Neural progenitor cell (in vitro differentiated cells): ENCODE measurements around the gene WDR53. TPM values are rescaled to one million over a fixed set of nuclear protein-coding genes. Genes with fewer than 3 reads are reported as not detected.

Experiments
- DNase-seq: peaks from one replicate; pipeline ENCODE4 v3.0.0-alpha.2; 2016; ENCODE audit warnings: low spot score
- H2AFZ ChIP-seq: fragments of 200-600 bp; sonication (generic); replicated peaks from 2 replicates; pipeline ENCODE4 v1.6.1; 2016; ENCODE audit warnings: antibody characterized with exemption
- H3F3A ChIP-seq: fragments of 200-600 bp; sonication (generic); 2 replicates; pipeline ENCODE4 v1.6.1; 2016; ENCODE audit warnings: antibody characterized with exemption, low read depth
- H3K27ac ChIP-seq: fragments of 200-600 bp; sonication (generic); 2 replicates; pipeline ENCODE4 v1.5.1; 2016; ENCODE audit warnings: mild to moderate bottlenecking
- H3K27me3 ChIP-seq: fragments of 200-600 bp; sonication (generic); 2 replicates; pipeline ENCODE4 v1.6.1; 2016; ENCODE audit warnings: mild to moderate bottlenecking, moderate library complexity
- H3K36me3 ChIP-seq: fragments of 200-600 bp; sonication (generic); 2 replicates; pipeline ENCODE4 v1.5.1; 2016
- H3K4me1 ChIP-seq: fragments of 200-600 bp; sonication (generic); 2 replicates; pipeline ENCODE4 v1.6.1; 2016; ENCODE audit warnings: mixed run types
- H3K4me2 ChIP-seq: fragments of 200-600 bp; sonication (generic); 2 replicates; pipeline ENCODE4 v1.6.1; 2016
- H3K4me3 ChIP-seq: fragments of 200-600 bp; sonication (generic); 2 replicates; pipeline ENCODE4 v1.5.1; 2016
- H3K79me2 ChIP-seq: fragments of 200-600 bp; sonication (generic); 2 replicates; pipeline ENCODE4 v1.6.1; 2016; ENCODE audit warnings: low read depth
- H3K9ac ChIP-seq: fragments of 200-600 bp; sonication (generic); 2 replicates; pipeline ENCODE4 v1.6.1; 2016
- H3K9me3 ChIP-seq: fragments of 200-600 bp; sonication (generic); 2 replicates; pipeline ENCODE4 v1.5.1; 2016; ENCODE audit warnings: low read depth
- H4K20me1 ChIP-seq: fragments of 200-600 bp; sonication (generic); 2 replicates; pipeline ENCODE4 v1.6.1; 2016; ENCODE audit warnings: low read depth
- H3K27ac Mint-ChIP-seq: 3 replicates; pipeline ENCODE4 v1.8.0; 2021; ENCODE audit warnings: mixed read lengths
- H3K27me3 Mint-ChIP-seq: 2 replicates; pipeline ENCODE4 v1.8.0; 2022; ENCODE audit warnings: low read depth, mild to moderate bottlenecking, inconsistent platforms, moderate library complexity, mixed read lengths; ENCODE audit not compliant: insufficient read depth
- H3K36me3 Mint-ChIP-seq: 3 replicates; pipeline ENCODE4 v1.8.0; 2021; ENCODE audit warnings: mixed read lengths
- H3K4me1 Mint-ChIP-seq: 3 replicates; pipeline ENCODE4 v1.8.0; 2021; ENCODE audit warnings: mixed read lengths
- H3K4me3 Mint-ChIP-seq: 3 replicates; pipeline ENCODE4 v1.8.0; 2021; ENCODE audit warnings: mild to moderate bottlenecking, moderate library complexity, mixed read lengths
- H3K9me3 Mint-ChIP-seq: 3 replicates; pipeline ENCODE4 v1.8.0; 2020; ENCODE audit warnings: mixed read lengths
- CTCF ChIP-seq: fragments of 200-600 bp; sonication (generic); IDR thresholded peaks from 2 replicates; pipeline ENCODE4 v1.5.1; 2017; ENCODE audit warnings: antibody characterized with exemption, mild to moderate bottlenecking
- EZH2 ChIP-seq: fragments of 200-600 bp; sonication (generic); IDR thresholded peaks from 2 replicates; pipeline ENCODE4 v1.6.1; 2017; ENCODE audit warnings: antibody characterized with exemption, mild to moderate bottlenecking, moderate library complexity
- EZH2phosphoT487 ChIP-seq: fragments of 200-600 bp; sonication (generic); IDR thresholded peaks from 2 replicates; pipeline ENCODE4 v1.6.1; 2017; ENCODE audit warnings: antibody characterized with exemption
- total RNA-seq: library from RNA; depleted of rRNA; stranded (reverse); fragments of >200 nt; gene quantifications from 2 replicates; pipeline ENCODE4 v1.2.3, GENCODE V29; 2015; ENCODE audit warnings: low replicate concordance

WDR53 gene
- total RNA-seq, 1 donor from 2014 or later, result 9.7 TPM

GRCh38 chr3:196517919-196518318 lies 50.4 kb downstream of the WDR53 start:
- no peak for DNase-seq
- H3K79me2 ChIP-seq, result no peaks in the 10 kb centered on the region
- no peak overlapping the region for H3K4me2 ChIP-seq
- H3K4me3 ChIP-seq, result no peak overlapping the region
- peaks cover 14% of the 10 kb centered on the region for H3K9me3 ChIP-seq
- no peaks in the 10 kb centered on the region for H3K4me1 Mint-ChIP-seq
- TF ChIP-seq EZH2phosphoT487, result no peak
- no peak for TF ChIP-seq CTCF
- TF ChIP-seq EZH2, result no peak
- H3K27ac ChIP-seq, result no peak overlapping the region
- H2AFZ ChIP-seq, result no peak overlapping the region
- peaks cover 55% of the 10 kb centered on the region for H3K9me3 Mint-ChIP-seq
- H3K27me3 ChIP-seq, result no peaks in the 10 kb centered on the region
- H3K27me3 Mint-ChIP-seq, result peaks cover 6% of the 10 kb centered on the region
- no peaks in the 10 kb centered on the region for H3K36me3 Mint-ChIP-seq
- H3F3A ChIP-seq, result no peaks in the 10 kb centered on the region
- H4K20me1 ChIP-seq, result no peaks in the 10 kb centered on the region
- no peak overlapping the region for H3K4me3 Mint-ChIP-seq
- H3K27ac Mint-ChIP-seq, result no peak overlapping the region
- no peaks in the 10 kb centered on the region for H3K4me1 ChIP-seq
- no peak overlapping the region for H3K9ac ChIP-seq
- H3K36me3 ChIP-seq, result no peaks in the 10 kb centered on the region

DNA sequence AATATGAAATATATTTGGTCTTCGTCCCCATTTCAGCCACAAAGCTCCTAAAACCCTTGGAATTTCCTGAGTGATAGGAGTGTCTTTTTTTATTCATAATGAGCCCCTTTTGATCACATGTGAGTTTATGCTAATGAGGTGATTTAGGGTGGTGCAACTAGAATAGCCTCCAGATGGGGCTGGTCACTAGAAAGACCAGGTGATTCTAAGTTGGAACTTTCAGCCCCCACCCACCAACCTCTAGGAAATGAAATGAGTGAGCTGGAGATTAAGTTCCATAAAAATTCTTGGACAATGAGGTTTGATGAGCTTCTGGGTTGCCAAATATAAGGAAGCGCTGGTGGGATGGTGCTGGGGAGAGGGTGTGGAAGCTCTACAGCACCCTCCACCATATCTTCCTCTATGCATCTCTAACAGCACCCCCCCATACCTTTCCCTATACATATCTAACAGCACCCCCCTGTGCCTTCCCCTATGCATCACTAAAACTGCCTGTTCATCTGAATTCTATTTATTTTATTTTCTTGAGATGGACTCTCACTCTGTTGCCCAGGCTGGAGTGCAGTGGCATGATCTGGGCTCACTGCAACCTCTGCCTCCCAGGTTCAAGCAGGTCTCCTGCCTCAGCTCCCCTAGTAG lies 51.1 kb downstream of the WDR53 start:
- no peaks in the 10 kb centered on the region for H3K36me3 Mint-ChIP-seq
- H3K9me3 Mint-ChIP-seq, result peaks cover 50% of the 10 kb centered on the region
- no peak overlapping the region for H3K4me2 ChIP-seq
- no peaks in the 10 kb centered on the region for H3K36me3 ChIP-seq
- peaks cover 14% of the 10 kb centered on the region for H3K9me3 ChIP-seq
- H3F3A ChIP-seq, result no peaks in the 10 kb centered on the region
- H4K20me1 ChIP-seq, result no peaks in the 10 kb centered on the region
- TF ChIP-seq EZH2 (no peak), CTCF (no peak), EZH2phosphoT487 (no peak)
- no peak overlapping the region for H3K9ac ChIP-seq
- no peak overlapping the region for H3K27ac ChIP-seq
- no peaks in the 10 kb centered on the region for H3K27me3 ChIP-seq
- H3K79me2 ChIP-seq, result no peaks in the 10 kb centered on the region
- no peak overlapping the region for H3K4me3 Mint-ChIP-seq
- DNase-seq, result no peak
- peaks cover 6% of the 10 kb centered on the region for H3K27me3 Mint-ChIP-seq
- no peak overlapping the region for H3K27ac Mint-ChIP-seq
- no peaks in the 10 kb centered on the region for H3K4me1 Mint-ChIP-seq
- H2AFZ ChIP-seq, result no peak overlapping the region
- no peak overlapping the region for H3K4me3 ChIP-seq
- no peaks in the 10 kb centered on the region for H3K4me1 ChIP-seq

- Histone ChIP-seq H3K9me3 (peaks cover 9% of the 10 kb centered on the region), H3K9ac (no peak within 1 kb of the TSS), H3K79me2 (no peaks in the 10 kb centered on the region), H3K27ac (no peak within 1 kb of the TSS), H3K4me3 (no peak within 1 kb of the TSS), H3F3A (no peaks in the 10 kb centered on the region), H2AFZ (no peak within 1 kb of the TSS), H3K27me3 (no peaks in the 10 kb centered on the region), H3K4me1 (no peaks in the 10 kb centered on the region), H4K20me1 (no peaks in the 10 kb centered on the region), H3K4me2 (no peak within 1 kb of the TSS), H3K36me3 (no peaks in the 10 kb centered on the region)
- H3K36me3 Mint-ChIP-seq, result no peaks in the 10 kb centered on the region
- no peak for DNase-seq
- peaks cover 7% of the 10 kb centered on the region for H3K27me3 Mint-ChIP-seq
- no peak within 1 kb of the TSS for H3K27ac Mint-ChIP-seq
- no peak for TF ChIP-seq EZH2phosphoT487
- TF ChIP-seq EZH2, result no peak
- TF ChIP-seq CTCF, result no peak
- peaks cover 33% of the 10 kb centered on the region for H3K9me3 Mint-ChIP-seq
- no peaks in the 10 kb centered on the region for H3K4me1 Mint-ChIP-seq
- H3K4me3 Mint-ChIP-seq, result no peak within 1 kb of the TSS
Measured at GRCh38 chr3:196514913-196515621, 53.3 kb downstream of the WDR53 start, which contains the start of gene SMCO1. TSS of gene SMCO1 (minus strand) at chr3:196515346. CDS start at chr3:196515209, 137 bp downstream.
